ENCODE data around the gene ZC3H7A.

The ZC3H7A gene

DNA sequence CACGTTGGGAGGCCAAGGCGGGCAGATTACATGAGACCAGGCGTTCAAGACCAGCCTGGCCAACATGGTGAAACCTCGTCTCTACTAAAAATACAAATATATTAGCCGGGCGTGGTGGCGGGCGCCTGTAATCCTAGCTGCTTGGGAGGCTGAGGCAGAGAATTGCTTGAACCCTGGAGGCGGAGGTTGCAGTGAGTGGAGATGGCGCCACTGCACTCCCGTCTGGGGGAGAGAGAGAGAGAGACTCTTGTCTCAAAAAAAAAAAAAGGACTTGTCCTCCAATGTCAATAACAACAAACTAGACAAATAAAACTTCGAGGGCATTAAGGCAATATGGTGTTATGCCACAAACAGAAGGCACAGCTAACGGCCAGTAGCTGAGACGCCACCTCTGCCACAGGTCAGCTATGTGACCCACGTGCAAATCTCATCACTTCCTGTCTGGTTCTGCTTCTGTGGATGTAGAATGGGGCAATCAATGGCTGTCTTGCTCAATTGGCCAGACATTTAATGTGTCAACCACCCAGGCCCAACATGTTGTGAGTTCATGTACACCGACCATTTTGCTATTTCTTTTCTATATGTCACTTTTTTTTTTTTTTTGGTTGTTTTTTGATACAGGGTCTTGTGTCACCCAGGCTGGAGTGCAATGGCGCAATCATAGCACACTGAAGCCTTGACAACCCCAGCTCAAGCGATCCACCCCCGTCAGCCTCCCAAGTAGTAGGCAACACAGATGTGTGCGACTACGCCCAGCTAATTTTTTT is 53.6 kb downstream of the ZC3H7A start:
- TF ChIP-seq, protein P1, sequence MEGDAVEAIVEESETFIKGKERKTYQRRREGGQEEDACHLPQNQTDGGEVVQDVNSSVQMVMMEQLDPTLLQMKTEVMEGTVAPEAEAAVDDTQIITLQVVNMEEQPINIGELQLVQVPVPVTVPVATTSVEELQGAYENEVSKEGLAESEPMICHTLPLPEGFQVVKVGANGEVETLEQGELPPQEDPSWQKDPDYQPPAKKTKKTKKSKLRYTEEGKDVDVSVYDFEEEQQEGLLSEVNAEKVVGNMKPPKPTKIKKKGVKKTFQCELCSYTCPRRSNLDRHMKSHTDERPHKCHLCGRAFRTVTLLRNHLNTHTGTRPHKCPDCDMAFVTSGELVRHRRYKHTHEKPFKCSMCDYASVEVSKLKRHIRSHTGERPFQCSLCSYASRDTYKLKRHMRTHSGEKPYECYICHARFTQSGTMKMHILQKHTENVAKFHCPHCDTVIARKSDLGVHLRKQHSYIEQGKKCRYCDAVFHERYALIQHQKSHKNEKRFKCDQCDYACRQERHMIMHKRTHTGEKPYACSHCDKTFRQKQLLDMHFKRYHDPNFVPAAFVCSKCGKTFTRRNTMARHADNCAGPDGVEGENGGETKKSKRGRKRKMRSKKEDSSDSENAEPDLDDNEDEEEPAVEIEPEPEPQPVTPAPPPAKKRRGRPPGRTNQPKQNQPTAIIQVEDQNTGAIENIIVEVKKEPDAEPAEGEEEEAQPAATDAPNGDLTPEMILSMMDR (IDR thresholded peaks at IDR 0.05), result no peak
- peak; percentile 82 for DNase-seq (ENCODE audit: low spot score)

DNA sequence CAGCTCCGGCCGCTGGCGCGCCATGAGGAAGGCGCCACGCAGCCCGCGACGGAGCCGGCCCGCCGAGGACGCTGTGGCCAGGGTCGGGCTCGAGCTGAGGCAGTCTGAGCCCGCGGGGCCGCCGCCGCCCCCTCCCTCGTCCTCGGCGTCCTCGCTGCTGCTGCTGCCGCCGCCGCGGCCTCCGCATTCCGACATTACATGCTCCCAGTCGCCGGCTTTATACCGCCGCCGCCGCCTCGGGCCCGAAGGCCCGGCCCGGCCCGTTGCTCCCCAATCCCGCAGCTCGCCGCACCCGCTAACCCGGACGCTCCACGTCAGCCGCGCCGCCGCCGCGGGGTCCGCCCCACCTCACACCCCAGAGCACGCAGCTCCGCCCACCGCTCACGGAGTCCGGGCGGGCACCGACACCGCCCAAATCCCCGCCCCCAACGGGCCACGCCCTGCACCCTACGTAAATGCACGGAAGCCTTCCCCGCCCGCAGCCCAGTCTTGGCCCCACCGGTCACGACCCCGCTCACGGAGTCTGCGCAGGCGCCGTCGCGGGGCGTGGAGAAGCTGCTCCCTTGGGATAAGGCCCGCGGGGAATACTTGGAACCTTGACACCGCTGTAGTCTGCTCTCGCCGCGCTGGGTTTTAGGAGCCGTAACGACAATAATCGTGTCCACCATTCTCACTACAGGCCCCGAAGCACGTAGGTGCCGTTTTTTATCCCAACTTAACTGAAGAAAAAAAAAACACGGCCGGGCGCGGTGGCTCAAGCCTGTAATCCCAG is 54.3 kb downstream of the ZC3H7A start, which contains the start of gene TXNDC11:
Gene TXNDC11 (minus strand): TSS at position 322 of the 772 bp plus-strand sequence. CDS start 127 bp downstream, at position 195.
- TF ChIP-seq, protein P1 (IDR thresholded peaks at IDR 0.05), result no peak
- peak within 1 kb of the TSS; percentile 96 to 100 for H3K27ac ChIP-seq
- peak within 1 kb of the TSS; percentile 97 for H3K4me3 ChIP-seq
- DNase-seq (ENCODE audit: low spot score), result peak; percentile 99

More for the DNA sequence above, 53.6 kb downstream of the ZC3H7A start:
- peak overlapping the region; percentile 96 to 100 for H3K27ac ChIP-seq
- peak overlapping the region; percentile 97 for H3K4me3 ChIP-seq

DNA sequence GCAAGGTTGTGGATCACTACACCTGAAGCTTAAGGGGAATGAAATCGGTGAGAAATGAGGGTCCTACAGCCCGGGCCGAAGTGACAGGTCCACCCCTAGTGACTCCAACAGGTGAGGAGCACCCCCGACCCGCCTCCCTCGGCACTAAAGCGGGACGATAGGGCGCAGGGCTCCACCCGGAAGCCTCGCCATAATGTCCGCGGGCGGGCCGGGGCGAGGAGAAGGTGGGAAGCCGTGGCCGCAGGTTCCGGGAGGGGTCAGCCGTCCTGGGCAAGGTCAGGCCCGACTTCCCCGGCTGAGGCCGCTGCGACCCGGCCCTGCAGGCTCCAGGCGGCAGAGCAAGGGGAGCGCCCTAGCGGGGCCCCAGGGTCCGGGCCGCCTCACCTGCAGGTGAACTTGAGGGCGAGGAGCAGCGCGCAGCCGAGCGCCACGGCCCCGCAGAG is 54.9 kb downstream of the ZC3H7A start:
- Histone ChIP-seq H3K27ac (peak overlapping the region; percentile 96 to 100), H3K4me3 (peak overlapping the region; percentile 97)
- TF ChIP-seq, protein P1 (IDR thresholded peaks at IDR 0.05), result no peak
- DNase-seq (ENCODE audit: low spot score), result peak; percentile 82

DNA sequence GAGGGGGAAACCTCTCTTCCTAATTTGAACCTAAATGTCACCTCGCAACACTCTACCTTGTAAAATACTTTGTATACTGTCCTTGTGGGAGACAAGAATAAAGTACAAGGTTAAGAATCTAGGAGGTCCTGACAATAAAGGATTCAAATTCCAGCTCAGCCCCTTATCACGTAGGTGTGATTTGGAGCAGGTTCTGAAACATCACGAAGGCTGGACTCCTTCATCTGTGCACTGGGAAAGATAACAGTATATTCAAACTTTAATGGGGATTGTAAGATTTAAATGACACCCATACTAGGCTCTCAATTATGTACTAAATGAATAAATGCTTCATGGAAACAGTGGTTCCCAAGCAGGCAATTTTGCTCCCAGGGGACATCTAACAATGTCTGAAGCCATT is 56.5 kb downstream of the ZC3H7A start:
- Histone ChIP-seq H3K4me3 (peak overlapping the region; percentile 97), H3K27ac (peak overlapping the region; percentile 20 to 96)
- DNase-seq (ENCODE audit: low spot score), result no peak
- TF ChIP-seq, protein P1 (IDR thresholded peaks at IDR 0.05), result no peak

DNA sequence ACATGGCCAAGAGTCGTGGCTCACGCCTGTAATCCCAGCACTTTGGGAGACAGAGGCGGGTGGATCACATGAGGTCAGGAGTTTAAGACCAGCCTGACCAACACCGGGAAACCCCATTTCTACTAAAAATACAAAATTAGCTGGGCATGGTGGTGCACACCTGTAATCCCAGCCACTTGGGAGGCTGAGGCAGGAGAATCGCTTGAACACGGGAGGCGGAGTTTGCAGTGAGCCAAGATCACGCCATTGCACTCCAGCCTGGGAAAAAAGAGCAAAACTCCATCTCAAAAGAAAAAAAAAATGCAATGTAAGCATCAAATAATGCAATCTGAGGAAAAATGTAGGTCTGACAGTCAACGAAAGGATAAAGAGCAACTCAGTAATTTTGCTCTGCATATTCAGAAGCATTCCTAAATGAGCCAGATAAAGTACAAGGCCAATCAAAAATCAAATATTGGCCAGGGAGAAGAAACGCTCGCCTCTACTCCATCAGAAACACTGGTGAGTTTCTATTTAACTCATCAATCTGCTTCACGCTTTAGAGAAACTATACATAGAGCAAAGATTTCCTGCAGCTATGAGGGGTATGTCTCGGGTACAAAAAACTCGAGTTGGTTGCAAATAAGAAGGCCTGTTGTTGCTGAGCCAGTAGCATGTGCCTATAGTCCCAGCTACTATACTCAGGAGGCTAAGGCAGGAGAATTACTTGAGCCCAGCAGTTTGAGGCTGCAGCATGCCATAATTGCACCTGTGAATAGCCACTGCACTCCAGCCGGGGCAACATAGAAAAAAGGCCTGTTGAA is 58.1 kb downstream of the ZC3H7A start:
- TF ChIP-seq, protein P1 (IDR thresholded peaks at IDR 0.05), result no peak
- DNase-seq (ENCODE audit: low spot score), result no peak
- no peak overlapping the region for H3K4me3 ChIP-seq
- H3K27ac ChIP-seq, result no peak overlapping the region

DNA sequence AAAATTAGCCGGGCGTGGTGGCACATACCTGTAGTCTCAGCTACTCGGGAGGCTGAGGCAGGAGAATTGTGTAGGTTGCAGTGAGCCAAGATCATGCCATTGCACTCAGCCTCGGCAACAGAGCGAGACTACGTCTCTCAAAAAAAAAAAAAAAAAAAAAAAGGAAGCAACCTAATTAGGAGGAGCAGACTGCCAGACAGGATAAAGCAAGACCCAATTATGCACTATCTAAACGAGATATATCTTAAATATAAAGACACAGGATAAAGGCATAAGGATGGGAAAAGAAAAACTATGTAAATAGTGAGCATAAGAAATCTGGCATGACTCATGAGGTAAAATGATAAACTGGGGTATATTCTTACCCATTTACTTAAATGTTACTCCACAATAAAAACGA is 59.3 kb downstream of the ZC3H7A start:
- no peak overlapping the region for H3K27ac ChIP-seq
- DNase-seq (ENCODE audit: low spot score), result no peak
- H3K4me3 ChIP-seq, result no peak overlapping the region
- TF ChIP-seq, protein P1 (IDR thresholded peaks at IDR 0.05), result no peak
